Panc1 (cell line): ENCODE results near the gene FAM13A. TPM values are rescaled to one million over a fixed set of nuclear protein-coding genes. Genes with fewer than 3 reads are reported as not detected.

Source experiments
- ATAC-seq: fragments of 200-7000 bp; cut with Tn5 transposase; 2 replicates; pipeline ENCODE4 v1.9.1; 2020; ENCODE audit warnings: mild to moderate bottlenecking, moderate library complexity
- BruUV-seq: library from RNA; stranded (reverse); fragments of 400-500 nt; replicated peaks from 2 replicates; lab custom pipeline; 2021; lab: Mats Ljungman, UMichigan
- CTCF ChIA-PET: fragments of 300-600 bp; sonication (Branson Sonifier 250); formaldehyde crosslinking; loops from one replicate; lab custom pipeline; 2022; ENCODE audit warnings: antibody characterized with exemption; lab: Charles Lee
- POLR2A ChIA-PET: fragments of 300-600 bp; sonication (Branson Sonifier 250); formaldehyde crosslinking; loops from one replicate; lab custom pipeline; 2022; ENCODE audit warnings: antibody characterized with exemption; lab: Charles Lee
- DNase-seq: peaks from one replicate; pipeline ENCODE4 v3.0.0-alpha.2; 2010; ENCODE audit warnings: low read depth, low spot score
- H3K27ac ChIP-seq: 2 replicates; pipeline ENCODE4 v1.5.1; 2011; ENCODE audit warnings: mild to moderate bottlenecking, low read length, inconsistent platforms
- H3K27me3 ChIP-seq: fragments of 200-500 bp; sonication (Bioruptor generic); 2 replicates; pipeline ENCODE4 v1.6.0; 2014; ENCODE audit warnings: low read length, inconsistent platforms; ENCODE audit not compliant: control insufficient read depth, insufficient read depth
- H3K36me3 ChIP-seq: fragments of 200-500 bp; sonication (Bioruptor generic); 2 replicates; pipeline ENCODE4 v1.5.1; 2014; ENCODE audit warnings: inconsistent platforms, mild to moderate bottlenecking, low read length, moderate library complexity; ENCODE audit not compliant: control insufficient read depth, insufficient read depth
- H3K4me1 ChIP-seq: 2 replicates; pipeline ENCODE4 v1.5.1; 2011; ENCODE audit warnings: inconsistent platforms, mild to moderate bottlenecking, low read length, moderate library complexity; ENCODE audit not compliant: control insufficient read depth, insufficient read depth
- H3K4me3 ChIP-seq, 2 experiments: 2 replicates each; pipeline ENCODE4 v1.5.1; 2011 to 2012; ENCODE audit warnings: low read depth in 2 of 2, low read length in 2 of 2, mild to moderate bottlenecking in 2 of 2, inconsistent platforms in 1 of 2, moderate library complexity in 1 of 2
- H3K9me3 ChIP-seq: fragments of 200-500 bp; sonication (Bioruptor generic); 2 replicates; pipeline ENCODE4 v1.5.1; 2014; ENCODE audit warnings: low read depth, mild to moderate bottlenecking, inconsistent platforms, low read length, moderate library complexity; ENCODE audit not compliant: control insufficient read depth, insufficient read depth
- CTCF ChIP-seq: fragments of 450-650 bp; IDR thresholded peaks from 2 replicates; pipeline ENCODE4 v1.5.1; 2017; ENCODE audit warnings: mild to moderate bottlenecking
- POLR2AphosphoS5 ChIP-seq: IDR thresholded peaks from 2 replicates; pipeline ENCODE4 v1.6.1; 2012; ENCODE audit warnings: mild to moderate bottlenecking, low read depth, low read length, moderate library complexity
- REST ChIP-seq, 2 experiments: IDR thresholded peaks; 2 replicates each; pipeline ENCODE4 v1.6.1; 2011 to 2012; ENCODE audit warnings: low read depth in 2 of 2, control low read depth in 1 of 2, low read length in 1 of 2, mild to moderate bottlenecking in 1 of 2, moderate library complexity in 1 of 2; ENCODE audit not compliant: insufficient read depth in 1 of 2
- SIN3A ChIP-seq: IDR thresholded peaks from 2 replicates; pipeline ENCODE4 v1.6.1; 2012; ENCODE audit warnings: low read depth, mild to moderate bottlenecking, low read length, moderate library complexity, borderline replicate concordance; ENCODE audit not compliant: insufficient read depth
- TCF7L2 ChIP-seq: IDR thresholded peaks from 2 replicates; pipeline ENCODE4 v1.6.1; 2011; ENCODE audit warnings: mild to moderate bottlenecking, low read depth, low read length, inconsistent platforms
- in situ Hi-C: cut with HindIII; loops from 2 replicates; pipeline ENCODE4 v1.10.0; 2016; ENCODE audit warnings: low sequenced_read_pairs, low pct_unique_long_range_greater_than_20kb
- intact Hi-C: fragments of 100-400 bp; cut with micrococcal nuclease; formaldehyde crosslinking; loops from one replicate; pipeline ENCODE4 v1.10.0; 2022; ENCODE audit not compliant: unreplicated experiment
- total RNA-seq: library from RNA; stranded (reverse); gene quantifications from one replicate; pipeline ENCODE4 v1.2.1, GENCODE V29; 2021; ENCODE audit not compliant: unreplicated experiment

FAM13A gene
- total RNA-seq, 1 experiment from 2014 or later, result 5.8 TPM

DNA sequence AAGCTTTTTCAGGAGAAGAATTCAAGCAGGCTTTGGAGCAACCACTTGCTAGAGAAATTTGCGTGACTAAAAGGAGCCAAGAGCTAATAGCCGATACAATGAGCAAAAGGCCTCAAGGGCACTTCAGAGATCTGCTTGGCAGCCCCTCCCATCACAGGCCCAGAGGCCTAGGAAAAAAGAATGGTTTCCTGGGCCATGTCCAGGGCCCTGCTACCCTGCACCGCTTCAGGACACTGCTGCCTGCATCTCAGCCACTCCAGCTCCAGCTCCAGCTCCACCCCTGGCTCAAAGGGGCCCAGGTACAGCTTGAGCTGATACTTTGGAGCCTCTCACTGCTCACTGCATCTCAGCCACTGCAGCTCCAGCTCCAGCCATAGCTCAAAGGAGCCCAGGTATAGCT lies 98.9 kb downstream of the FAM13A start:
- H3K4me3 ChIP-seq, result no peak overlapping the region
- no peak overlapping the region for H3K27ac ChIP-seq
- no peak for DNase-seq
- intact Hi-C loops, result no loop called here
- H3K9me3 ChIP-seq, result no peaks in the 10 kb centered on the region
- ATAC-seq, result no peak
- TF ChIP-seq TCF7L2 (no peak), SIN3A (no peak), REST (IDR thresholded peaks at IDR 0.05; ENCODE audit: insufficient read depth in 1 of 2, low read depth in 2 of 2, low read length in 1 of 2) (no peak), POLR2AphosphoS5 (no peak), CTCF (no peak)
- H3K27me3 ChIP-seq, result no peaks in the 10 kb centered on the region
- in situ Hi-C loops, result no loop called here
- no peaks in the 10 kb centered on the region for H3K4me1 ChIP-seq
- H3K36me3 ChIP-seq, result no peaks in the 10 kb centered on the region
- POLR2A ChIA-PET, result no interaction called here
- no TSS peak for BruUV-seq
- CTCF ChIA-PET, result no interaction called here

DNA sequence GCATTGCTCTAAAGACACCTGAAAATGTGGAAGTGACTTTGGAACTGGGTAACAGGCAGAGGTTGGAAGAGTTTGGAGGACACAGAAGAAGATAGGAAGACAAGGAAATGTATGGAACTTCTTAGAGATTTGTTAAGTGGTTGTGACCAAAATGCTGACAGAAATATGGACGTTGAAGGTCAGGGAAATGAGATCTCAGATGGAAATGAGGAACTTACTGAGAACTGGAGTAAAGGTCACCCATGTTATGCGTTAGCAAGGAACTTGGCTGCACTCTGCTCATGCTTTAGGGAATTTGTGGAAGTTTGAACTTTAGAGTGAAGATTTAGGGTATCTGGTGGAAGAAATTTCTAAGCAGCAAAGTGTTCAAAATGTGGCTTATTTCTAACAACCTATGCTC lies 99.4 kb downstream of the FAM13A start:
- Histone ChIP-seq H3K4me3 (no peak overlapping the region), H3K27me3 (no peaks in the 10 kb centered on the region), H3K27ac (no peak overlapping the region), H3K9me3 (no peaks in the 10 kb centered on the region), H3K4me1 (no peaks in the 10 kb centered on the region), H3K36me3 (no peaks in the 10 kb centered on the region)
- ATAC-seq, result no peak
- intact Hi-C loops, result no loop called here
- ChIA-PET POLR2A (no interaction called here), CTCF (no interaction called here)
- in situ Hi-C loops, result no loop called here
- no peak for TF ChIP-seq REST (IDR thresholded peaks at IDR 0.05; ENCODE audit: insufficient read depth in 1 of 2, low read depth in 2 of 2, low read length in 1 of 2)
- DNase-seq, result no peak
- BruUV-seq, result no TSS peak
